Mesothelial cell of epicardium (in vitro differentiated cells): ENCODE measurements around the gene LITAF. TPM values are rescaled to one million over a fixed set of nuclear protein-coding genes. Genes with fewer than 3 reads are reported as not detected.

Source experiments
- DNase-seq, 2 experiments: peaks; one replicate each; pipeline ENCODE4 v3.0.0; 2021; ENCODE audit warnings: low spot score in 2 of 2; ENCODE audit not compliant: unreplicated experiment in 2 of 2
- H3K27ac Mint-ChIP-seq: 2 replicates; pipeline ENCODE4 v1.8.0; 2021; ENCODE audit warnings: mixed read lengths
- H3K27me3 Mint-ChIP-seq: 2 replicates; pipeline ENCODE4 v1.8.0; 2021; ENCODE audit warnings: low read depth, mixed read lengths
- H3K36me3 Mint-ChIP-seq: 2 replicates; pipeline ENCODE4 v1.8.0; 2021; ENCODE audit warnings: mixed read lengths
- H3K4me1 Mint-ChIP-seq: 2 replicates; pipeline ENCODE4 v1.8.0; 2021; ENCODE audit warnings: mixed read lengths
- H3K4me3 Mint-ChIP-seq: 2 replicates; pipeline ENCODE4 v1.8.0; 2021; ENCODE audit warnings: mild to moderate bottlenecking, moderate library complexity, mixed read lengths
- H3K9me3 Mint-ChIP-seq: 2 replicates; pipeline ENCODE4 v1.8.0; 2021; ENCODE audit warnings: mixed read lengths
- CTCF ChIP-seq: fragments of 200-600 bp; sonication (generic); IDR thresholded peaks from one replicate; pipeline ENCODE4 v1.5.0; 2021; ENCODE audit warnings: antibody characterized with exemption; ENCODE audit not compliant: unreplicated experiment
- total RNA-seq: library from RNA; stranded (reverse); gene quantifications from 3 replicates; pipeline ENCODE4 v1.2.1, GENCODE V29; 2021

LITAF gene
- total RNA-seq, 1 donor from 2014 or later = 60.8 TPM

- TF ChIP-seq CTCF = no peak
- H3K27ac Mint-ChIP-seq = no peak overlapping the region
- H3K4me1 Mint-ChIP-seq = peaks cover 9% of the 10 kb centered on the region
- H3K4me3 Mint-ChIP-seq = no peak overlapping the region
- peaks cover 16% of the 10 kb centered on the region for H3K9me3 Mint-ChIP-seq
- H3K36me3 Mint-ChIP-seq = peaks cover 35% of the 10 kb centered on the region
- H3K27me3 Mint-ChIP-seq = no peaks in the 10 kb centered on the region
- DNase-seq = no peak
Observed at GRCh38 chr16:11556214-11556819, 30.4 kb downstream of the LITAF start.

GRCh38 chr16:11554053-11554452 lies 32.7 kb downstream of the LITAF start:
- no peak for DNase-seq
- Mint-ChIP-seq H3K9me3 (peaks cover 22% of the 10 kb centered on the region), H3K36me3 (peaks cover 56% of the 10 kb centered on the region), H3K4me1 (no peaks in the 10 kb centered on the region), H3K27ac (no peak overlapping the region), H3K27me3 (no peaks in the 10 kb centered on the region), H3K4me3 (no peak overlapping the region)
- no peak for TF ChIP-seq CTCF

- Mint-ChIP-seq H3K36me3 (peaks cover 62% of the 10 kb centered on the region), H3K4me1 (no peaks in the 10 kb centered on the region), H3K27me3 (no peaks in the 10 kb centered on the region), H3K27ac (no peak overlapping the region), H3K4me3 (no peak overlapping the region), H3K9me3 (peaks cover 22% of the 10 kb centered on the region)
- TF ChIP-seq CTCF = no peak
- no peak for DNase-seq
Observed at GRCh38 chr16:11553371-11553770, 33.3 kb downstream of the LITAF start.

GRCh38 chr16:11552440-11552839 lies 34.3 kb downstream of the LITAF start:
- no peak for TF ChIP-seq CTCF
- Mint-ChIP-seq H3K36me3 (peaks cover 70% of the 10 kb centered on the region), H3K4me1 (no peaks in the 10 kb centered on the region), H3K9me3 (peaks cover 22% of the 10 kb centered on the region), H3K27ac (no peak overlapping the region), H3K27me3 (no peaks in the 10 kb centered on the region), H3K4me3 (no peak overlapping the region)
- DNase-seq = no peak

- Mint-ChIP-seq H3K4me1 (no peaks in the 10 kb centered on the region), H3K27ac (no peak overlapping the region), H3K4me3 (no peak overlapping the region), H3K36me3 (peaks cover 71% of the 10 kb centered on the region), H3K9me3 (peaks cover 20% of the 10 kb centered on the region), H3K27me3 (no peaks in the 10 kb centered on the region)
- no peak for DNase-seq
- TF ChIP-seq CTCF = no peak
Observed at GRCh38 chr16:11551842-11552241, 34.9 kb downstream of the LITAF start.
